GM12874 (cell line): Measurements from ENCODE around the gene SORBS1.

Source experiments
- TF ChIP-seq, protein P1 (sequence below): IDR thresholded peaks from 2 replicates; pipeline ENCODE4 v1.5.1; 2011; ENCODE audit warnings: low read depth, mild to moderate bottlenecking, control low read depth, low read length, moderate library complexity; ENCODE audit not compliant: insufficient read depth

SORBS1 gene

DNA sequence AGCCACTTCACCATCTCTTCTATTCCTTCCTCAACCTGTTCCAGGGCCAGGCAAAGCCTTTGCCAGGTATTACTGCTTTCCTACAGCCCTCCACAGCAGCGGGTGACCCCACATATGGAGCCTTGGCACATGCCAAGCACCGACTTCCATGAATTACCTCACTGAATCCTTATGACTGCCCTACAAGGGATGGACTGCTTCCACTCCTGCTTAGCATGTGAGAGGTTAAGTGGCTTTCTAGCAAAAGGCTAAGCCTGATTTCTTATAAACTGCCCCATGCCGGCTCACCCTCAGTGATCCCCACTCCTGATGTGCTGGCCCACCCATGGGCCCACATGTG is 226.4 kb downstream of the SORBS1 start:
- TF ChIP-seq, protein P1, sequence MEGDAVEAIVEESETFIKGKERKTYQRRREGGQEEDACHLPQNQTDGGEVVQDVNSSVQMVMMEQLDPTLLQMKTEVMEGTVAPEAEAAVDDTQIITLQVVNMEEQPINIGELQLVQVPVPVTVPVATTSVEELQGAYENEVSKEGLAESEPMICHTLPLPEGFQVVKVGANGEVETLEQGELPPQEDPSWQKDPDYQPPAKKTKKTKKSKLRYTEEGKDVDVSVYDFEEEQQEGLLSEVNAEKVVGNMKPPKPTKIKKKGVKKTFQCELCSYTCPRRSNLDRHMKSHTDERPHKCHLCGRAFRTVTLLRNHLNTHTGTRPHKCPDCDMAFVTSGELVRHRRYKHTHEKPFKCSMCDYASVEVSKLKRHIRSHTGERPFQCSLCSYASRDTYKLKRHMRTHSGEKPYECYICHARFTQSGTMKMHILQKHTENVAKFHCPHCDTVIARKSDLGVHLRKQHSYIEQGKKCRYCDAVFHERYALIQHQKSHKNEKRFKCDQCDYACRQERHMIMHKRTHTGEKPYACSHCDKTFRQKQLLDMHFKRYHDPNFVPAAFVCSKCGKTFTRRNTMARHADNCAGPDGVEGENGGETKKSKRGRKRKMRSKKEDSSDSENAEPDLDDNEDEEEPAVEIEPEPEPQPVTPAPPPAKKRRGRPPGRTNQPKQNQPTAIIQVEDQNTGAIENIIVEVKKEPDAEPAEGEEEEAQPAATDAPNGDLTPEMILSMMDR = no peak

DNA sequence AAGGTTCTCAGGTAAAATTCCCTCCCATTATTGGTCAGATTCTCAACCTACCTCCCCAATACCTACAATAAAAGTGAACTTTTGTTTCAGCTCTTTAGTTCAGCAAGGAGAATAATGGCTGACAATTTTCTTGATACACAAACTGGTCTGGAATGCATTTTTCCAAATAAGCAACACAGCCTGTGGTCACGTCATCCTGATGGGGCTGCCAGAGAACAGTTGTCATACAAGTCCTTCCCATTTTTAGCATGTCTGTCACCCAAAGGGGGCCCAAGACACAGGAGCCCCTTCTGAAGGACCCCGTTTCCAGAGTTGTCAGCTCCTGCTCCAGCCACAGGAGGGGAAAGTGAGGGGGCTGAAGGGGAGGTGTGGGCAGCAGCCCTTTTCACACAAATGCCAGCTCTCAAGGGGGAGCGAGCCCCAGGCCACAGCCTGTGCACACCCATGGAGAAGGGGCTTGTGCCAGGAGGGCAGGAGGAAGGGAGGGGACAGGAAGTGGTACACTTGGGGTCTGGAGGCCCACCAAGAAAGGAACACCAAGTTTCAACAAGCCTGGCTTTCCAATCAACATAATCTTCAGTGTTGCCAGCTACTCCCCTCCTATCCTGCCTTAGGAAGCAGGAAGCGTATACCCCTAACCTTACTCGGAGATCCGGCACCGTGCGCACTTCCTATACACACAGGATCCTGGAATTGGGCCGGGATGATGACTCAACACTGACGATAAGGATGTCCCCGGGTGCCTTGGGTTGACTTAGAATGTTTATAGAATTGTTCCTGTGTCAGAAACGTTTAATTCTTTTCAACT is 227.0 kb downstream of the SORBS1 start:
- TF ChIP-seq, protein P1 = no peak

DNA sequence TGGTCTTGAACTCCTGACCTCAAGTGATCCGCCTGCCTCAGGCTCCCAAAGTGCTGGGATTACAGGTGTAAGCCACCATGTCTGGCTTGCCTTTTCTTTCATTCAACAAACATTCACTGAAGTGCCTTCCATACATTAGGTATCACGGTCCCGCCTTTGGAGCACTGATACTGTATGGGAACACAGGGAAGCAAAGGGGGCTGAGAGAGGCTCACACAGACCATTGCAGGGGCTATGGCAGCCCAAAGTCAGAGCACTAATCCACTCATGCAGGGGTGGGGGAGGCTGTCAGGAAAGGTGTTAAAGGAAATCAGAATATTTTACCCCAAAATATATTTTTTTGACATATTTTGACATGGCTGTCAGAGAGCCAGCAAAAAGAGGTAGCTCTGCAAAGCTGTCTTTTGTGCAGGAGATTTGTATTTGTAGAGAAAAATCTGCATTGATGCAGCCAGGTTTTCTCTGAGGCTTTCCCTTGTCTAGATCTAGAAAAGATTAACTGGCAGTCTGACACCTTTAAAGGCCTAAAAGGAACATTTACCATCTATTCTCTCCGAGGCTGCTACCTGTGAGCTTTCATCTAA is 228.4 kb downstream of the SORBS1 start:
- TF ChIP-seq, protein P1 = no peak

DNA sequence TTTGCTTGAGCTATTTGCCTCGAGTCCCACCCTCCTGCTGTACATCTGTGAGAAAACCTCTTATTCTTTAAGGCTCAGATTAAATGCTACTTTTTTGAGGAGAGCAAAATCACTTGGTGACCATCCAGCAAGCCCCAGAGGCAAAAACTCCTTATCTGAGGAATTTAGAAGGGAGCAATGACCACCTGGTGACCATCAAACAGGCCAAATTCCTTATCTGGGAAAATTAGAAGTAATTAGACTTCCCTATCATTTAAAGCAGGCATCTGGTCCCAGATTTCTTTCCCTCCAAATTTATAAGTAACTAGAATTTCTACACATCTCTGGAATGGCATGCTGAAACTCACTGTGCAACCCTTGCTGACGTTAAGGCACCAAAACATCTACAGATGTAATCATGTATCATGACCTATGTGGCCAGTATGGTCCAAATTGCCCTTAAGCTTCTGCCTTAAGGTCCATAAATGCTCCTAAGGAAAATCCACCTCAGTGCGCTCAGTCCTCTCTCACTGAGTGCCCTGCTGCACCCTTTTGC is 229.5 kb downstream of the SORBS1 start:
- TF ChIP-seq, protein P1 = no peak

DNA sequence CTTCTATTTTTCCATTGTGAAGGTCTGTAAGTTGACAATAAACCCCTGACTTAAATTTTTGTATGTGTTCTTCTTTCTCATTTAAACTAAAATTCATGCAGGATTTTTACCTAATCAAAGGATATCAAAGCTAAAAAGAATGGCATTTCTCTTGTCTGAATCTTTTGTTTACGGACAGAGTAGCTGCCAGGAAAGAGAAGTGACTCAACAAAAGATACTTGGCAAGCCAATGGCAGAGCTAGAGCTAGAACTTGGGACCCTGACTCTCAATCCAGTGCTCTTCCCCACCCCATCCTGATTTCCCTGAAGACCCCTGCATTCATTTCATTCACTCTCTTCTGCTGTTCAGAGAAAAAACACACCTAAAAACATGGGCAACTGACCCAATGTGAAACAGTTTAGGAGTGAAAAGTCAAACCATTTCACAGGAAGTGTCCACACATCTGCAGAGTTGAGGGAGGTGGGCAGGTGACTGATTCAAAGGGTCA is 230.2 kb downstream of the SORBS1 start:
- TF ChIP-seq, protein P1 = no peak

DNA sequence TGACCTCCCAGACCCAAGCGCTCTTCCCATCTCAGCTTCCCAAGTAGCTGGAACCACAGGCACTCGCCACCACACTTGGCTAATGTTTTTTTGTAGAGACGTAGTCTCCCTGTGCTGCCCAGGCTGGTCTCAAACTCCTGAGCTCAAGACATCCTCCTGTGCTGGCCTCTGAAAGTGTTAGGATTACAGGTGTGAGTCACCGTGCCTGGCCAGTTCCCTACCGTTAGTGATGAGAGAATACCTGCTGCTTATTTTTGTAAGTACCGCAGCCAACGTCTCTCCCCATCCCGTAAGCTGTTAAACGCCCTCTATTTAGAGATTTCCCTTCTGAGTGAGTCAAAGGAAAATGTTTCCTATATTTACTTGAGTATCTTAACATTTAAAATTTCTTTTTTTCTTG is 231.9 kb downstream of the SORBS1 start:
- TF ChIP-seq, protein P1 = no peak

DNA sequence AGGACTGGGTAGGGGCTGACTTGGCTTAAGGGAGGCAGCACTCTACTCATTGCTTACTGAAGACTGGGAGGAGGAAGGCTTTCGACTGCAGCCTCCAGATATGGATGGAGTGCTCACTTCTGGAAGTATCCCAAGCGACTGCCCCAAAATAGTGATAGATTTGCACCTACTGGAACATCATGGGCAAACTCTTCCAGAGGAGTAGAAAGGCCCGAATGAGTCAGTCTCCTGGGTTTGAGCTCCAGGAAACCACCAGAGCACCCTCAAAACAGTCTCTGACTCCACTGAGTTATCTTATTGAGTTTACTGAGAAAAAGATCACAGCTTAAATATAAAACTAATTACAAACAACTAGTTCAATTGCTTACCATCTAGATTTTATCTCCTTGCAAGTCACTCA is 233.2 kb downstream of the SORBS1 start:
- TF ChIP-seq, protein P1 = no peak
